SK-N-SH (cell line): Measurements from ENCODE around the gene MYO18B. TPM values are rescaled to one million over a fixed set of nuclear protein-coding genes. Genes with fewer than 3 reads are reported as not detected.

Experiments used
- CTCF ChIA-PET: fragments of 300-600, 350-600 bp; formaldehyde crosslinking; extraction: SDS; loops from one replicate; lab custom pipeline; 2021; lab: Yijun Ruan, JAX
- POLR2A ChIA-PET: fragments of 350-600 bp; sonication (Branson Sonifier 250); formaldehyde crosslinking; extraction: SDS; loops from one replicate; lab custom pipeline; 2020; ENCODE audit warnings: antibody characterized with exemption, inconsistent platforms; lab: Yijun Ruan, JAX
- DNase-seq: peaks from one replicate; pipeline ENCODE4 v3.0.0; 2012
- H2AFZ ChIP-seq: fragments of 200-600 bp; sonication (generic); 2 replicates; pipeline ENCODE4 v1.8.1; 2016; ENCODE audit warnings: antibody characterized with exemption, mild to moderate bottlenecking, low read depth
- H3F3A ChIP-seq: fragments of 200-600 bp; sonication (generic); replicated peaks from 2 replicates; pipeline ENCODE3; 2016; ENCODE audit warnings: antibody characterized with exemption, mild to moderate bottlenecking; ENCODE audit not compliant: insufficient read depth
- H3K27ac ChIP-seq, 2 experiments: fragments of 200-500 bp in 1 of 2; fragments of 200-600 bp in 1 of 2; sonication (Bioruptor generic) in 1 of 2; sonication (generic), shearing (Covaris generic) in 1 of 2; 2 replicates each; pipeline versions ENCODE4 v1.5.1 to v1.6.1; 2014 to 2016; ENCODE audit warnings: low read depth in 2 of 2, inconsistent platforms in 1 of 2, low read length in 1 of 2, mild to moderate bottlenecking in 1 of 2, mixed read lengths in 1 of 2
- H3K27me3 ChIP-seq: fragments of 200-600 bp; sonication (generic), shearing (Covaris generic); 2 replicates; pipeline ENCODE4 v1.6.1; 2016; ENCODE audit warnings: mixed run types; ENCODE audit not compliant: insufficient read depth
- H3K36me3 ChIP-seq, 2 experiments: fragments of 200-500 bp in 1 of 2; fragments of 200-600 bp in 1 of 2; sonication (Bioruptor generic) in 1 of 2; sonication (generic) in 1 of 2; replicated peaks in 1 of 2; 2 replicates each; pipeline versions ENCODE3 to v1.5.1; 2014 to 2016; ENCODE audit warnings: low read length in 1 of 2, mild to moderate bottlenecking in 1 of 2; ENCODE audit not compliant: insufficient read depth in 2 of 2, control insufficient read depth in 1 of 2
- H3K4me1 ChIP-seq, 2 experiments: fragments of 200-500 bp in 1 of 2; fragments of 200-600 bp in 1 of 2; sonication (Bioruptor generic) in 1 of 2; sonication (generic), shearing (Covaris generic) in 1 of 2; 2 replicates each; pipeline versions ENCODE4 v1.5.1 to v1.6.1; 2014 to 2016; ENCODE audit warnings: low read depth in 1 of 2, low read length in 1 of 2, mixed run types in 1 of 2; ENCODE audit not compliant: insufficient read depth in 2 of 2, control insufficient read depth in 1 of 2
- H3K4me2 ChIP-seq: fragments of 200-600 bp; sonication (generic), shearing (Covaris generic); 2 replicates; pipeline ENCODE4 v1.6.1; 2017; ENCODE audit warnings: mixed run types
- H3K4me3 ChIP-seq, 2 experiments: fragments of 200-500 bp in 1 of 2; fragments of 200-600 bp in 1 of 2; sonication (Bioruptor generic) in 1 of 2; sonication (generic), shearing (Covaris generic) in 1 of 2; 2 replicates each; pipeline versions ENCODE4 v1.5.1 to v1.8.1; 2014 to 2016; ENCODE audit warnings: low read depth in 2 of 2, inconsistent platforms in 1 of 2, low read length in 1 of 2, mild to moderate bottlenecking in 1 of 2, mixed read lengths in 1 of 2, moderate library complexity in 1 of 2
- H3K79me2 ChIP-seq: fragments of 200-600 bp; sonication (generic); 2 replicates; pipeline ENCODE4 v1.8.1; 2017; ENCODE audit warnings: mild to moderate bottlenecking; ENCODE audit not compliant: insufficient read depth
- H3K9ac ChIP-seq: fragments of 200-600 bp; sonication (generic); 2 replicates; pipeline ENCODE4 v1.6.1; 2017; ENCODE audit warnings: mixed run types
- H3K9me2 ChIP-seq: fragments of 200-600 bp; sonication (generic); 2 replicates; pipeline ENCODE4 v1.6.1; 2017; ENCODE audit warnings: mixed run types
- H3K9me3 ChIP-seq: fragments of 200-600 bp; sonication (generic); 2 replicates; pipeline ENCODE4 v1.6.1; 2017; ENCODE audit warnings: mixed run types, mild to moderate bottlenecking, moderate library complexity
- H4K20me1 ChIP-seq: fragments of 200-600 bp; sonication (generic); 2 replicates; pipeline ENCODE4 v1.6.1; 2017; ENCODE audit warnings: mild to moderate bottlenecking, mixed run types; ENCODE audit not compliant: insufficient read depth
- ELF1 ChIP-seq: IDR thresholded peaks from 2 replicates; pipeline ENCODE4 v1.4.0; 2012
- EP300 ChIP-seq, 2 experiments: IDR thresholded peaks; 2 replicates each; pipeline versions ENCODE4 v1.4.0 to v1.6.1; 2012; ENCODE audit warnings: borderline replicate concordance in 1 of 2, low read depth in 1 of 2, low read length in 1 of 2
- IRF3 ChIP-seq: fragments of 150-350 bp; IDR thresholded peaks from 2 replicates; pipeline ENCODE4 v1.6.1; 2016; ENCODE audit warnings: mild to moderate bottlenecking, low read depth, low read length
- JUND ChIP-seq: IDR thresholded peaks from 2 replicates; pipeline ENCODE4 v1.4.0; 2012
- PBX3 ChIP-seq: IDR thresholded peaks from 2 replicates; pipeline ENCODE4; 2012
- RCOR1 ChIP-seq: fragments of 150-350 bp; IDR thresholded peaks from 2 replicates; pipeline ENCODE4 v1.6.1; 2017; ENCODE audit warnings: antibody characterized with exemption, low read length
- REST ChIP-seq: IDR thresholded peaks from 2 replicates; pipeline ENCODE4 v1.6.1; 2012; ENCODE audit warnings: mild to moderate bottlenecking, low read depth, low read length, moderate library complexity
- RFX5 ChIP-seq: IDR thresholded peaks from 2 replicates; pipeline ENCODE4 v1.6.1; 2012; ENCODE audit warnings: mild to moderate bottlenecking, improper control_type of control experiment, low read length
- RXRA ChIP-seq: IDR thresholded peaks from 2 replicates; pipeline ENCODE4 v1.4.0; 2012; ENCODE audit warnings: low read depth, mild to moderate bottlenecking, borderline replicate concordance
- SMC3 ChIP-seq: IDR thresholded peaks from 2 replicates; pipeline ENCODE4 v1.6.1; 2012; ENCODE audit warnings: low read depth, low read length, improper control_type of control experiment
- TAF1 ChIP-seq: IDR thresholded peaks from 2 replicates; pipeline ENCODE4 v1.6.1; 2012; ENCODE audit warnings: low read depth, mild to moderate bottlenecking, low read length, moderate library complexity, borderline replicate concordance
- TCF12 ChIP-seq: IDR thresholded peaks from 2 replicates; pipeline ENCODE4 v1.4.0; 2012
- TEAD4 ChIP-seq: IDR thresholded peaks from 2 replicates; pipeline ENCODE4 v1.4.0; 2012; ENCODE audit warnings: mild to moderate bottlenecking, borderline replicate concordance; ENCODE audit not compliant: insufficient read depth
- USF2 ChIP-seq: fragments of 150-350 bp; IDR thresholded peaks from 2 replicates; pipeline ENCODE4 v1.6.1; 2017; ENCODE audit warnings: antibody characterized with exemption, low read length, low read depth, borderline replicate concordance
- WGBS: methylation state at CpG from one replicate; pipeline ENCODE4 v1.1.6; 2017; ENCODE audit warnings: low lambda C conversion rate; 5-methylcytosine and 5-hydroxymethylcytosine counted together
- polyA plus RNA-seq, 3 experiments: library from polyadenylated mRNA; depleted of rRNA; stranded (reverse); fragments of >200 nt; gene quantifications; 2 replicates each; pipeline ENCODE4 v1.2.3, GENCODE V29; 2012

The MYO18B gene
- polyA plus RNA-seq, 1 of the 3 experiments (the other 2 are of a cell fraction), result 0.05 TPM

GRCh38 chr22:25754527-25755202 lies 12.7 kb downstream of the MYO18B start:
- no peak overlapping the region for H3K4me2 ChIP-seq
- no peak overlapping the region for H3K4me3 ChIP-seq
- no peaks in the 10 kb centered on the region for H3K79me2 ChIP-seq
- no peaks in the 10 kb centered on the region for H4K20me1 ChIP-seq
- no peaks in the 10 kb centered on the region for H3K9me3 ChIP-seq
- H3K9me2 ChIP-seq, result no peaks in the 10 kb centered on the region
- peaks cover 0 to 14% of the 10 kb centered on the region in 2 experiments; a peak in 2 of 4 replicates for H3K4me1 ChIP-seq
- TF ChIP-seq TEAD4, result no peak
- TF ChIP-seq JUND, result no peak
- TF ChIP-seq IRF3, result no peak
- TF ChIP-seq RXRA, result no peak
- no peak for TF ChIP-seq SMC3
- no peak for TF ChIP-seq TAF1
- peak overlapping the region in 1 of 2 experiments; percentile 30; a peak in 2 of 4 replicates for H3K27ac ChIP-seq
- POLR2A ChIA-PET, result no interaction called here
- DNase-seq, result no peak
- WGBS, result 84% methylated on average over 15 of the region's 24 CpGs
- no peak overlapping the region for H3K9ac ChIP-seq
- H2AFZ ChIP-seq, result no peak overlapping the region
- H3K27me3 ChIP-seq, result no peaks in the 10 kb centered on the region
- CTCF ChIA-PET, result interaction anchor here (0.9 to 1.1 kb wide), 4 partner anchors 9 to 576 kb away, joined by 3 to 8 read pairs (median 3); no protein-coding TSS in a partner anchor
- H3K36me3 ChIP-seq, result no peaks in the 10 kb centered on the region
- no peaks in the 10 kb centered on the region for H3F3A ChIP-seq

GRCh38 chr22:25757686-25758085 lies 15.7 kb downstream of the MYO18B start:
- Histone ChIP-seq H3K4me2 (no peak overlapping the region), H3K27me3 (no peaks in the 10 kb centered on the region), H3K9ac (no peak overlapping the region), H3K4me1 (peaks cover 0 to 13% of the 10 kb centered on the region in 2 experiments; a peak in 2 of 4 replicates), H3K9me3 (no peaks in the 10 kb centered on the region), H4K20me1 (no peaks in the 10 kb centered on the region), H3K79me2 (no peaks in the 10 kb centered on the region), H3K4me3 (no peak overlapping the region), H3K9me2 (no peaks in the 10 kb centered on the region), H3K36me3 (no peaks in the 10 kb centered on the region), H2AFZ (no peak overlapping the region), H3F3A (no peaks in the 10 kb centered on the region), H3K27ac (no peak overlapping the region)
- 77% methylated on average over 3 of the region's 3 CpGs for WGBS
- ChIA-PET POLR2A (no interaction called here), CTCF (interaction anchor here (1.0 to 1.8 kb wide), 3 partner anchors 12 to 610 kb away, joined by 3 to 11 read pairs (median 5); no protein-coding TSS in a partner anchor)
- no peak for DNase-seq
- TF ChIP-seq RXRA, result no peak
- TF ChIP-seq RFX5, result no peak
- no peak for TF ChIP-seq ELF1
- no peak for TF ChIP-seq TCF12
- TF ChIP-seq REST, result no peak
- no peak for TF ChIP-seq RCOR1
- no peak for TF ChIP-seq EP300 (IDR thresholded peaks at IDR 0.05; ENCODE audit: borderline replicate concordance in 1 of 2, low read depth in 1 of 2, low read length in 1 of 2)
- TF ChIP-seq USF2, result no peak
- TF ChIP-seq PBX3, result no peak
